ENCODE data around the gene SH2B3. TPM values are rescaled to one million over a fixed set of nuclear protein-coding genes. Genes with fewer than 3 reads are reported as not detected.

SH2B3 gene
- total RNA-seq, 3 donors from 2014 or later (not counting 1 experiment from before 2014, with no cell fraction given): 68.1 to 81.3 (median 68.4) TPM

GRCh38 chr12:111406474-111407376, 1.0 kb downstream of the SH2B3 start:
- no peaks in the 10 kb centered on the region for H3K36me3 Mint-ChIP-seq
- intact Hi-C loops (cut with micrococcal nuclease): loop anchor here (1.0 kb wide), 1 partner anchor 24 kb away; no protein-coding TSS in a partner anchor
- peak; percentile 51 to 82 for DNase-seq
- Histone ChIP-seq H3K36me3 (ENCODE audit: control insufficient read depth, insufficient read depth, low read length) (no peaks in the 10 kb centered on the region), H3K27ac (ENCODE audit: low read length) (peak overlapping the region; percentile 98), H3K27me3 (ENCODE audit: control insufficient read depth, insufficient read depth, low read length) (no peaks in the 10 kb centered on the region), H3K4me3 (ENCODE audit: low read length) (peak overlapping the region; percentile 98), H3K4me1 (ENCODE audit: control insufficient read depth, insufficient read depth, low read length) (peaks cover 81% of the 10 kb centered on the region), H3K9me3 (ENCODE audit: control insufficient read depth, insufficient read depth, low read length) (no peaks in the 10 kb centered on the region)
- no peaks in the 10 kb centered on the region for H3K9me3 Mint-ChIP-seq
- ATAC-seq: peak in 1 of 3 donors; percentile 2
- 2% methylated on average over 28 of the region's 34 CpGs for WGBS (ENCODE audit: insufficient coverage)
- no peaks in the 10 kb centered on the region for H3K27me3 Mint-ChIP-seq (ENCODE audit: low read depth in 2 of 2)
- peak overlapping the region; percentile 95 for H3K4me3 Mint-ChIP-seq
- peak overlapping the region; percentile 91 to 96 for H3K27ac Mint-ChIP-seq
- peaks cover 55 to 79% of the 10 kb centered on the region in 2 donors for H3K4me1 Mint-ChIP-seq
- no peak for TF ChIP-seq CTCF (IDR thresholded peaks at IDR 0.05)

GRCh38 chr12:111407377-111408115, 1.8 kb downstream of the SH2B3 start:
- no peaks in the 10 kb centered on the region for H3K36me3 Mint-ChIP-seq
- H3K4me3 Mint-ChIP-seq: peak overlapping the region; percentile 95
- 32% methylated on average over 9 of the region's 9 CpGs for WGBS (ENCODE audit: insufficient coverage)

GRCh38 chr12:111408116-111408440, 2.4 kb downstream of the SH2B3 start:
- H3K4me3 ChIP-seq (ENCODE audit: low read length): no peak overlapping the region
- H3K27ac ChIP-seq (ENCODE audit: low read length): peak overlapping the region; percentile 98
- Mint-ChIP-seq H3K4me1 (peaks cover 65 to 89% of the 10 kb centered on the region in 2 donors), H3K27ac (peak overlapping the region; percentile 91 to 96), H3K27me3 (ENCODE audit: low read depth in 2 of 2) (no peaks in the 10 kb centered on the region), H3K4me3 (peak overlapping the region; percentile 95), H3K9me3 (no peaks in the 10 kb centered on the region), H3K36me3 (no peaks in the 10 kb centered on the region)
- no peaks in the 10 kb centered on the region for H3K9me3 ChIP-seq (ENCODE audit: control insufficient read depth, insufficient read depth, low read length)
- intact Hi-C loops (cut with micrococcal nuclease): no loop called here
- WGBS (ENCODE audit: insufficient coverage): no CpG with 5 or more reads among the region's 1 CpG
- no peaks in the 10 kb centered on the region for H3K27me3 ChIP-seq (ENCODE audit: control insufficient read depth, insufficient read depth, low read length)
- peaks cover 88% of the 10 kb centered on the region for H3K4me1 ChIP-seq (ENCODE audit: control insufficient read depth, insufficient read depth, low read length)
- TF ChIP-seq CTCF (IDR thresholded peaks at IDR 0.05): no peak
- DNase-seq (no peak), ATAC-seq (no peak)
- no peaks in the 10 kb centered on the region for H3K36me3 ChIP-seq (ENCODE audit: control insufficient read depth, insufficient read depth, low read length)

More at GRCh38 chr12:111407377-111408115, 1.8 kb downstream of the SH2B3 start:
- Histone ChIP-seq H3K4me3 (ENCODE audit: low read length) (peak overlapping the region; percentile 98), H3K36me3 (ENCODE audit: control insufficient read depth, insufficient read depth, low read length) (no peaks in the 10 kb centered on the region), H3K9me3 (ENCODE audit: control insufficient read depth, insufficient read depth, low read length) (no peaks in the 10 kb centered on the region), H3K4me1 (ENCODE audit: control insufficient read depth, insufficient read depth, low read length) (peaks cover 88% of the 10 kb centered on the region), H3K27ac (ENCODE audit: low read length) (peak overlapping the region; percentile 98), H3K27me3 (ENCODE audit: control insufficient read depth, insufficient read depth, low read length) (no peaks in the 10 kb centered on the region)
- no peak for TF ChIP-seq CTCF (IDR thresholded peaks at IDR 0.05)
- ATAC-seq: no peak
- Mint-ChIP-seq H3K27me3 (ENCODE audit: low read depth in 2 of 2) (no peaks in the 10 kb centered on the region), H3K9me3 (no peaks in the 10 kb centered on the region), H3K4me1 (peaks cover 63 to 88% of the 10 kb centered on the region in 2 donors), H3K27ac (peak overlapping the region; percentile 91 to 96)
- DNase-seq: peak in 1 of 2 donors; percentile 25
- intact Hi-C loops (cut with micrococcal nuclease): no loop called here

Data from natural killer cell (primary cell).